DOHH2 (cell line): ENCODE measurements around the gene TAF1C.

Source experiments
- EZH2phosphoT487 ChIP-seq: fragments of 200-600 bp; sonication (generic); IDR thresholded peaks from 2 replicates; pipeline ENCODE4 v1.6.1; 2017; ENCODE audit warnings: borderline replicate concordance, mild to moderate bottlenecking, antibody characterized with exemption, low read length, moderate library complexity, mixed read lengths
- TF ChIP-seq, protein P1 (sequence below): fragments of 200-600 bp; sonication (generic); IDR thresholded peaks from one replicate; pipeline ENCODE4 v1.5.1; 2014; ENCODE audit warnings: antibody characterized with exemption, mild to moderate bottlenecking, low read depth, low read length; ENCODE audit not compliant: poor library complexity, severe bottlenecking

DNA sequence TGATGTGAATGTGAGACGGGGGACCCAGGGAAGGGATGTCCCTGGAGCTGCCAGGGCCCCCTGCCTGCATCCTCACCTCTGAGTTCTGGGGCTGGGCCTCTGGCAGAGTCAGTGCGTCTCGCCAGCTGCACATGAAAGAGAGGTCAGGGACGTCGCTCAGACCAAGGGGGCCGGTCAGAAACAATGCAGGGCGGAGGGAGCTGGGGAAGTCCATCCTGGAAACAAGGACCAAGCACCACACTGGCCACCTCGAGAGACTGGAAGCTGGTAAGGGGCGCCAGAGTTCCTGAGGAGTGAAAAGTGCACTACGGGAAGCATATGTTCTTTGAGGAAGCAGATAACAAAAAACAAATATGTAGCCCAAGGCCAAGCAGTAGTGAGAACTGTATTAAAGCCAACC lies 2.1 kb downstream of the TAF1C start:
- TF ChIP-seq, protein P1, sequence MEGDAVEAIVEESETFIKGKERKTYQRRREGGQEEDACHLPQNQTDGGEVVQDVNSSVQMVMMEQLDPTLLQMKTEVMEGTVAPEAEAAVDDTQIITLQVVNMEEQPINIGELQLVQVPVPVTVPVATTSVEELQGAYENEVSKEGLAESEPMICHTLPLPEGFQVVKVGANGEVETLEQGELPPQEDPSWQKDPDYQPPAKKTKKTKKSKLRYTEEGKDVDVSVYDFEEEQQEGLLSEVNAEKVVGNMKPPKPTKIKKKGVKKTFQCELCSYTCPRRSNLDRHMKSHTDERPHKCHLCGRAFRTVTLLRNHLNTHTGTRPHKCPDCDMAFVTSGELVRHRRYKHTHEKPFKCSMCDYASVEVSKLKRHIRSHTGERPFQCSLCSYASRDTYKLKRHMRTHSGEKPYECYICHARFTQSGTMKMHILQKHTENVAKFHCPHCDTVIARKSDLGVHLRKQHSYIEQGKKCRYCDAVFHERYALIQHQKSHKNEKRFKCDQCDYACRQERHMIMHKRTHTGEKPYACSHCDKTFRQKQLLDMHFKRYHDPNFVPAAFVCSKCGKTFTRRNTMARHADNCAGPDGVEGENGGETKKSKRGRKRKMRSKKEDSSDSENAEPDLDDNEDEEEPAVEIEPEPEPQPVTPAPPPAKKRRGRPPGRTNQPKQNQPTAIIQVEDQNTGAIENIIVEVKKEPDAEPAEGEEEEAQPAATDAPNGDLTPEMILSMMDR, result no peak
- TF ChIP-seq EZH2phosphoT487, result no peak
